ENCODE measurements around the gene TLN1.

The TLN1 gene

GRCh38 chr9:35717132-35717870 is 14.7 kb downstream of the TLN1 start:
- TF ChIP-seq CTCF (conservative IDR thresholded peaks at IDR 0.05; ENCODE audit: low read depth, low read length): no peak
- H3K4me3 ChIP-seq (ENCODE audit: low read length): no peak overlapping the region
- no peak for DNase-seq (ENCODE audit: low read depth)

GRCh38 chr9:35716230-35716629 is 15.8 kb downstream of the TLN1 start:
- H3K4me3 ChIP-seq (ENCODE audit: low read length): no peak overlapping the region
- peak; percentile 5 for TF ChIP-seq CTCF (conservative IDR thresholded peaks at IDR 0.05; ENCODE audit: low read depth, low read length)
- no peak for DNase-seq (ENCODE audit: low read depth)

GRCh38 chr9:35714579-35715252 is 17.3 kb downstream of the TLN1 start:
- no peak for TF ChIP-seq CTCF (conservative IDR thresholded peaks at IDR 0.05; ENCODE audit: low read depth, low read length)
- H3K4me3 ChIP-seq (ENCODE audit: low read length): no peak overlapping the region
- no peak for DNase-seq (ENCODE audit: low read depth)

GRCh38 chr9:35714123-35714522 is 17.9 kb downstream of the TLN1 start:
- H3K4me3 ChIP-seq (ENCODE audit: low read length): no peak overlapping the region
- DNase-seq (ENCODE audit: low read depth): no peak
- TF ChIP-seq CTCF (conservative IDR thresholded peaks at IDR 0.05; ENCODE audit: low read depth, low read length): no peak

- TF ChIP-seq CTCF (conservative IDR thresholded peaks at IDR 0.05; ENCODE audit: low read depth, low read length): no peak
- H3K4me3 ChIP-seq (ENCODE audit: low read length): no peak overlapping the region
- no peak for DNase-seq (ENCODE audit: low read depth)
These were observed 18.4 kb downstream of the TLN1 start for GRCh38 chr9:35713578-35713977.

GRCh38 chr9:35712762-35713400 is 19.1 kb downstream of the TLN1 start:
- no peak overlapping the region for H3K4me3 ChIP-seq (ENCODE audit: low read length)
- TF ChIP-seq CTCF (conservative IDR thresholded peaks at IDR 0.05; ENCODE audit: low read depth, low read length): no peak
- no peak for DNase-seq (ENCODE audit: low read depth)
